ENCODE measurements around the gene NFIB. TPM values are rescaled to one million over a fixed set of nuclear protein-coding genes. Genes with fewer than 3 reads are reported as not detected.
A peak's percentile ranks its signal among the peaks of the same experiment; 100 is the strongest.

Gene NFIB
- total RNA-seq, 1 donor from 2014 or later = 9.4 TPM

- peak; percentile 39 for DNase-seq (ENCODE audit: low read depth)
Measured at GRCh38 chr9:14358523-14358922, 44.6 kb upstream of the NFIB start.

GRCh38 chr9:14356351-14357265 lies 42.7 kb upstream of the NFIB start:
- Histone ChIP-seq H3K36me3 (ENCODE audit: insufficient read depth, low read length) (no peaks in the 10 kb centered on the region), H3K27ac (ENCODE audit: low read depth, low read length) (no peak overlapping the region), H3K4me2 (ENCODE audit: low read length) (no peak overlapping the region), H4K20me1 (ENCODE audit: insufficient read depth, low read length) (no peaks in the 10 kb centered on the region), H2AFZ (ENCODE audit: low read depth, low read length) (no peak overlapping the region), H3K9me3 (ENCODE audit: insufficient read depth, low read depth, low read length) (no peaks in the 10 kb centered on the region), H3K27me3 (ENCODE audit: insufficient read depth, low read length) (peaks cover 32% of the 10 kb centered on the region), H3K4me3 (ENCODE audit: insufficient read depth, low read depth, low read length) (no peak overlapping the region), H3K4me1 (ENCODE audit: insufficient read depth, low read length) (peaks cover 13% of the 10 kb centered on the region), H3K79me2 (ENCODE audit: insufficient read depth, low read length) (peaks cover 8% of the 10 kb centered on the region), H3K9ac (ENCODE audit: low read length) (no peak overlapping the region)
- FAIRE-seq (no peak), DNase-seq (ENCODE audit: low read depth) (no peak)
- no peak for TF ChIP-seq EZH2 (IDR thresholded peaks at IDR 0.05; ENCODE audit: insufficient read depth, low read length)
- H3K27ac Mint-ChIP-seq (ENCODE audit: unreplicated experiment) = no peak overlapping the region
- H3K9me3 Mint-ChIP-seq (ENCODE audit: unreplicated experiment) = no peaks in the 10 kb centered on the region
- H3K27me3 Mint-ChIP-seq (ENCODE audit: low read depth, unreplicated experiment) = peaks cover 48% of the 10 kb centered on the region
- peaks cover 3% of the 10 kb centered on the region for H3K4me1 Mint-ChIP-seq (ENCODE audit: low read depth, unreplicated experiment)
- no peaks in the 10 kb centered on the region for H3K36me3 Mint-ChIP-seq (ENCODE audit: low read depth, unreplicated experiment)
- H3K4me3 Mint-ChIP-seq (ENCODE audit: unreplicated experiment) = no peak overlapping the region

More at GRCh38 chr9:14358523-14358922, 44.6 kb upstream of the NFIB start:
- Histone ChIP-seq H3K4me1 (ENCODE audit: insufficient read depth, low read length) (peaks cover 4% of the 10 kb centered on the region), H3K9me3 (ENCODE audit: insufficient read depth, low read depth, low read length) (no peaks in the 10 kb centered on the region), H3K27ac (ENCODE audit: low read depth, low read length) (no peak overlapping the region), H3K9ac (ENCODE audit: low read length) (no peak overlapping the region), H3K36me3 (ENCODE audit: insufficient read depth, low read length) (no peaks in the 10 kb centered on the region), H3K4me2 (ENCODE audit: low read length) (no peak overlapping the region), H3K79me2 (ENCODE audit: insufficient read depth, low read length) (no peaks in the 10 kb centered on the region), H3K4me3 (ENCODE audit: insufficient read depth, low read depth, low read length) (no peak overlapping the region), H4K20me1 (ENCODE audit: insufficient read depth, low read length) (no peaks in the 10 kb centered on the region), H3K27me3 (ENCODE audit: insufficient read depth, low read length) (peaks cover 22% of the 10 kb centered on the region), H2AFZ (ENCODE audit: low read depth, low read length) (no peak overlapping the region)
- Mint-ChIP-seq H3K27ac (ENCODE audit: unreplicated experiment) (no peak overlapping the region), H3K9me3 (ENCODE audit: unreplicated experiment) (no peaks in the 10 kb centered on the region), H3K4me3 (ENCODE audit: unreplicated experiment) (no peak overlapping the region), H3K4me1 (ENCODE audit: low read depth, unreplicated experiment) (peaks cover 3% of the 10 kb centered on the region), H3K27me3 (ENCODE audit: low read depth, unreplicated experiment) (peaks cover 30% of the 10 kb centered on the region), H3K36me3 (ENCODE audit: low read depth, unreplicated experiment) (no peaks in the 10 kb centered on the region)
- no peak for FAIRE-seq
- TF ChIP-seq EZH2 (IDR thresholded peaks at IDR 0.05; ENCODE audit: insufficient read depth, low read length) = no peak
- no peak for TF ChIP-seq CTCF (IDR thresholded peaks at IDR 0.05; ENCODE audit: insufficient read depth, low read depth, low read length)

- H3K9ac ChIP-seq (ENCODE audit: low read length) = no peak overlapping the region
- FAIRE-seq = no peak
- no peaks in the 10 kb centered on the region for H3K36me3 ChIP-seq (ENCODE audit: insufficient read depth, low read length)
- Mint-ChIP-seq H3K27ac (ENCODE audit: unreplicated experiment) (no peak overlapping the region), H3K9me3 (ENCODE audit: unreplicated experiment) (no peaks in the 10 kb centered on the region), H3K36me3 (ENCODE audit: low read depth, unreplicated experiment) (no peaks in the 10 kb centered on the region), H3K4me3 (ENCODE audit: unreplicated experiment) (no peak overlapping the region), H3K27me3 (ENCODE audit: low read depth, unreplicated experiment) (peaks cover 71% of the 10 kb centered on the region), H3K4me1 (ENCODE audit: low read depth, unreplicated experiment) (peaks cover 3% of the 10 kb centered on the region)
- peaks cover 56% of the 10 kb centered on the region for H3K27me3 ChIP-seq (ENCODE audit: insufficient read depth, low read length)
- no peak overlapping the region for H2AFZ ChIP-seq (ENCODE audit: low read depth, low read length)
- H4K20me1 ChIP-seq (ENCODE audit: insufficient read depth, low read length) = no peaks in the 10 kb centered on the region
- no peak overlapping the region for H3K4me2 ChIP-seq (ENCODE audit: low read length)
- no peaks in the 10 kb centered on the region for H3K9me3 ChIP-seq (ENCODE audit: insufficient read depth, low read depth, low read length)
- H3K79me2 ChIP-seq (ENCODE audit: insufficient read depth, low read length) = peaks cover 22% of the 10 kb centered on the region
- no peak overlapping the region for H3K27ac ChIP-seq (ENCODE audit: low read depth, low read length)
- DNase-seq (ENCODE audit: low read depth) = no peak
- no peak overlapping the region for H3K4me3 ChIP-seq (ENCODE audit: insufficient read depth, low read depth, low read length)
- H3K4me1 ChIP-seq (ENCODE audit: insufficient read depth, low read length) = peaks cover 27% of the 10 kb centered on the region
- TF ChIP-seq CTCF (IDR thresholded peaks at IDR 0.05; ENCODE audit: insufficient read depth, low read depth, low read length) (no peak), EZH2 (IDR thresholded peaks at IDR 0.05; ENCODE audit: insufficient read depth, low read length) (no peak)
Measured at GRCh38 chr9:14354201-14354600, 40.3 kb upstream of the NFIB start.
